SKM-1 treated with dmso at 0.1 percent for 144 hours (cell line): ENCODE data around the gene TBC1D10A.

Experiments
- DNase-seq: peaks from one replicate; lab custom pipeline; 2025; ENCODE audit not compliant: unreplicated experiment; lab: John Stamatoyannopoulos, UW

TBC1D10A gene

DNA sequence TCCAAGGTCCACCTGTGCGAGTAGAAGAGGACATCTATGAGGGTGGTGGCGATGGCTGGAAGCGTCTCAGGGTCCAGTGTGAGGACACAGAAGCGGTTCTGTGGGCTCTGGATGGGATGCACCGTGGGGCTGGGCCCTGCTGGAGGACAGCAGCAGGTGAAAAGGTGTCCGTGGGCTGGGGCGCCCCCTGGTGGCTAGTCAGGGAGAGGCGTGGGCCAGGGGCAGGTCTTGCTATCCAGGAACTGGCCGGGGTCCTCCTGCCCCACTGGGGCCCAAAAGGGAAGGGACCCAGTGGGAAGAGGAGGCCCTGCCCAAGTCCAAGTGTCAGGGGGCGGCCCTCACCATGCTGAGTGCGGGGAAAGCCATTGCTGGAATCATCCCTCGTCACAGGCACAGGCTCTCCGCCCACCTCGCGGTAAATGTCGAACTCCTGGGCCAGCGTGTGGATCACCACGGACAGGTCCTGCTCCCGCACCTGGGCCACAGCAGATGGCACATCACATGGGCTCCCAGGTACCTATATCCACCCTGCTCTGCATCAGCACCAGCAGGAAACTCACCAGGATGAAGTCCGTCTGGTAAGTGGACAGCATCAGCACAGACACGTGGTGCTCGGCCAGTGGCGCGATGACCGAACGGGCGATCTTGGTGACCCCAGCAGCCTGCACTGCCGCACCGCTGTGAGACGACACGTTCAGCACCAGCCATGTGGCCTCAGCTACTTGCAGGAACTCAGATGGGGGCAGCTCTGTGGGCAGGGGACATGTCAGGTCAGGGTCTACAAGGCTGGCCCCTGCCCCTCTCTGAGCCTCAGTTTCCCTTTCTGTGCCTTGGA, 39.7 kb downstream of the TBC1D10A start:
- peak; percentile 39 for DNase-seq

DNA sequence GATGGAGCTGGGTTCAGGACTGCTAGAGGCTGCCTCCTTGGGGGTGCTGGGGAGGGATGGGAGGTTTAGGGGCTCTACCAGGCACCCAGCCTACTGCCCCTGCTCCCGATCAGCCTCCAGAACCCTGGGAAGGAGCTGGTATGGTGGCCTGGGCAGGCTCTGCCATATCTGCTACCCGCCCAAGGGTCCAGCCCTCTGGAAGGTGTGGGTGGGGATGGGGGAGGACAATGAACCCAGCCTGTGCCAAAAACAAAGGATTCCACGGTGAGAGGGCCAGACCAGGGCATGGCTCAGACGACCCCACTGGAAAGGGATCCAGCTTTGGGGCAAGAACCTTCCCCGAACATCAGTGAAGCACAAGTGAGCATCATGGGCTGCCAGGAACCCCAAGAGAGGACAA, 40.4 kb downstream of the TBC1D10A start:
- DNase-seq = no peak

DNA sequence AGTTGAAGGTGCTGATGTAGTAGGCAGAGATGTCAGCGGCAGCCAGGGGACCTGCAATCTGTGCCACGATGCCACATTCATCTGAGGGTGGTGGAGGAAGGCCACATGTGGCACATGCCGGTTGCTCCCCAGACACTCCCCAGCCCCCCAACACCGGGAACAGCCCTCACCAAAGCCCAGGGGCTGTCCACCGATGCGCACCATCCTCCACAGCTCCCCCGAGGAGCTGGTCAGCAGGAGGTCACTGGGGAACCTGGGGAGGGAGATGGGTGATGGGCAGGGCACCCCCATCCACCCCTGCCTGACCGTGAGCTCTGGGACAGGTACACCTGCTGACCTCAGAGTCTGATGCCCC, 40.9 kb downstream of the TBC1D10A start:
- DNase-seq = no peak

DNA sequence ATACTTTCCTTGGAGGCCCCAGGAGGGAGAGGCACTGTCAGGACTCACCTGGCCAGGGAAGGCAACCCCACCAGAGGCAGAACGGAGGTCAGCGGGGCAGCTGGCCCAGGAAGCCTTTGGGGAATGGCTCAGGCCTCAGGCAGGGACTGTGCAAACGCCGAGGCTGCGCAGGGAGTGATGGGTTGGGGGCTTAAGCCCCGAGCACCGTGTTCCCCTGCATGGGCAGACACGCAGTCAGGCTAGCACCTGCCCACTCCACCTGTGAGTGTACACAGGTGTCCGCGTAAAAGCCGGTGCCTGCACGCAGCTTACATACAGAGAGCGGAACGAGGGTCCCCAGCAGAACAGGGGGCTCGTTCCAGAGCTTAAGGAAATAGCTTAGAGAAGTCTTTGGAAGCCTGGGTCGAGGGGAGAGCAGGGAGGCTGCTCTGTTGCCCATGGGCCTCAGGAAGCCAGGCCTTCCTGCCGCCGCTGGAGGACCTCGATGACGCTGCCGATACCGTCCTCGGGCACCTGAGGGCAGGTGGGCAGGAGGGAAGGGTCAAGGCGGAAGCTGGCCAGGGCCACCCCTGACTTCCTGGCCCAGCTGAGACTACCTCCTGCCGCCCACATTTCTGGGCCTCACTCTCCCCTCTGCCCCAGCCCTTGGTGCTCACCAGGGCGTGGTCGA, 41.4 kb downstream of the TBC1D10A start:
- DNase-seq = no peak

DNA sequence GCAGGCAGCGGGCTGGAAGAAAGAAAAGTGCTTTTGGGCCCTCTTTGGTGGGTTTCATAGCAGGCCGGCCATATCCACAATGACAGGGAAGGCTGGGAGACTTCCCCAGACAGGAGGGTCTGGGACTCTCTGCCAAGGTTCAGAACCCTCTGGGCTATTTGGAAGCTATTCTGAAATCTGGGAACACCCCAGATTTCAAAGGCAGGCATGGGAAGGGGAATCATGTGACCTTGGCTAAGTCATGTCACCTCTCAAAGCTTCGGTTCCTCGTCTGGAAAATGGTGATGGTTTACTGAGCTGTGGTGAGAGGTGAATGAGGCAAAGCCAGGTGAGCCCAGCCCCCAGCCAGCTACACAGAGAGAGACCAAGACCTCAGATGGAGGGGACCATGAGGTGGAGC, 42.1 kb downstream of the TBC1D10A start:
- no peak for DNase-seq

DNA sequence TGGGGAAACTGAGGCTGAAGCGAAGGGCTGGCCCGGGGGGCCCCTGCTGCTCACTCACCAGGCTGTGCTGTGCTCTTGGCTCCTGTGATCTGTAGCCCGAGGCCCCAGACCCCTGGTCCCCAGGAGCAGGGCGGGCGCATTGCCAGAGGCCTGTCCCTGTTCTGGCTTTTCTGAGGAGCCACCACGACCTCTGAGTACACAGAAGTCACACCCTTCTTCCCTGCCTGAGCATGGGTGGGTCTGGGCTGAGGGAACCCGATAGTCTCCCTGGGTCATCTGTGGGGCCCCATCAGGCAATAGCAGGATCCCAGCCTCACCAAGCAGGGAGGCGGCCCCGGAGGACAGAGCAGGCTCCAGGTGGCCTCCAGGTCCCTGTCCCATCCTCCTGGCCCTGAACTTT, 42.6 kb downstream of the TBC1D10A start:
- no peak for DNase-seq

DNA sequence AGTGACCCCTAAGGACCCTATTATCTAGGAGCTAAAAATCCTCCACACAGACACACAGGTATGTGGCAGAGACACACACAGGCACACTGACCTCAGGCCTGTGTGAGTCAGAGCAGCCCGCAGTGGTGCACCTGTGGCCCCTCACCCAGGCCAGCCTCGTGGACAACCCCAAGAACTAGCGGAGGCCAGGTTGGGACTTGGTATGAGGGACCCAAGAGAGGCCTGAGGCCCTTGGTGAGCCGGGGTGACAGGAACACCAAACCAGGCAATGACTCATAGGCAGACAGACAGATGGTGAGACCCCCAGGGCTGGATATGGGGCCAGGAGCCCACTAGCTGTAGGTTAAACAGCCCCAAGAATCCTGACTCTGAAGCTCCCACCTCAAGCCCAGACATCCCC, 43.4 kb downstream of the TBC1D10A start:
- DNase-seq = no peak

DNA sequence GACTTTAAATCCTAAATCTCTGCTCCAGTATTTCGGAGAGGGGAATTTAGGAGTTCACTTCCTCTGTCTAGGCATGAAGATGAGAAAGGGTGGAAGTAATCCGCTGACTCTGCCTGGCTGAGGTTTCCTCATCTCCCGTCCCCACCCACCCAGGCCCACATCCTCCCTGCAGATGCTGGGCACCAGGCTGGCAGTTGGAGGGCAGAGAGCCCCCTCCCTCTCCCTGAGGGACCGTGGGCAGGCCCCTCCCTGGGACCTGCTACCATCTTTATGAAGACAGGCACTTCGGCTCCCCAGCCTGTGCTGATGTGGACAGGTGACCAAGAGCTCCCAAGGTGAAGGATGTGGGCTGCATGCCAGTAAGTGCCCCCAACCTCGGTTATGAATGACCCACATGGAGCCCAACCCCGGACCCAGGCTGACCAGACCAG, 44.1 kb downstream of the TBC1D10A start:
- DNase-seq = no peak

DNA sequence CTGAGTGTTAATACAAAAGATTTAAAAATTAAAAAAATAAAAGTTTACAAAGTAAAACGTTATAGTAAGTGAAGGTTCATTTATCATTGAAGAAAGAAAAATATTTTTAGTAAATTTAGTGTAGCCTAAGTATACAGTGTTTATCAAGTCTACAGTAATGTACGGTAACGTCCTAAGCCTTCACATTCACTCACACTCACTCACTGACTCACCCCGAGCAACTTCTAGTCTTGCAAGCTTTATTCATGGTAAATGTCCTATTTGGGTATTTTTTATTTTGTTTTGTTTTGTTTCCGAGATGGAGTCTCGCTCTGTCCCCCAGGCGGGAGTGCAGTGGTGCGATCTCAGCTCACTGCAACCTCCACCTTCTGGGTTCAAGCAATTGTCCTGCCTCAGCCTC, 46.2 kb downstream of the TBC1D10A start:
- DNase-seq = no peak

DNA sequence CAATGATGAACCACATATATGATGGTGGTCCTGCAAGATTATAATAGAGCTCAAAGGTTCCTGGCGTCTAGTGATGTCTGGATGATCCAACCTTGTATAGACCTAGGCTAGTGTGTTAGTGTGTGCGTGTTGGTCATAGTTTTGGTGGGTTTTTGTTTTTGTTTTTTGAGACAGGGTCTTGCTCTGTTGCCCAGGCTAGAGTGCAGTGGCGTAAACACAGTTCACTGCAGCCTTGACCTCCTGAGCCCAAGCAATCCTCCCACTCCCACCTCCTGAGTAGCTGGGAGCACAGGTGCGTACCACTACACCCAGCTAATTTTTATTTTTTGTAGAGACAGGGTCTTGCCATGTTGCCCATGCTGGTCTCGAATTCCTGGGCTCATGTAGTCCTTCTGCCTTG, 46.8 kb downstream of the TBC1D10A start:
- DNase-seq = no peak

DNA sequence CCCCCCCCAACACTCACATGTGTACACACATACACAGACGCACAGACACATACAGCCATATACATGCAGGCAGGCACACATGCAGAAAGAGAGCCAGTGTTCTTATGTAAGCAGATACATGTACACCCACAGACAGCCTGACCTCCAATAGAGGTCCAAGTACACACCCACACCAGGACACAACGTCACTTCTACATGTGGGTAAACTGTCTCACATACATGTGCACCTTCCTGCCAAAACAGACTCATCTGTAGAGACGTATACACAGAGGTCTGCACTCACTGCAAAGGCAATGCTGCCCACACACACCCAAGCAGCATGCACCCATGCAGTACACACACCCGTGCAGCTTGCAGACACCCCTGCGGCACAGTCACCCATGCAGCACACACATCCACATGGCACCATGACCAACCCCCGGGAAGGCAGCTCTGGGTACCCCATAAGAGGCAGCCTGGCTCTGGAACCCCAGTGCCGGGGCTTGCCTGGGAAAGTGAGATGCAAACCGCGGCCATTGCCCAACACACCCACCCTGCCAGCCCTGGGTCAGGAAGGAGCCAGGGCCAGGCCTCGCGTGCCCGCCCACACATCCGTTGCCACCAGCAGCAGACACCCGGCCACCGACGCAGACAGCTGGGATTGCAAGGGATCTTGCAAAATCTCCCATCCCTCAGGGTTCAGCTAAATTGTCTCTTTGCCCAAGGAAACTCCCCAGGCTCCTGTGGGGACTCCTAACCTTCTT, 47.5 kb downstream of the TBC1D10A start:
- DNase-seq = peak; percentile 78

DNA sequence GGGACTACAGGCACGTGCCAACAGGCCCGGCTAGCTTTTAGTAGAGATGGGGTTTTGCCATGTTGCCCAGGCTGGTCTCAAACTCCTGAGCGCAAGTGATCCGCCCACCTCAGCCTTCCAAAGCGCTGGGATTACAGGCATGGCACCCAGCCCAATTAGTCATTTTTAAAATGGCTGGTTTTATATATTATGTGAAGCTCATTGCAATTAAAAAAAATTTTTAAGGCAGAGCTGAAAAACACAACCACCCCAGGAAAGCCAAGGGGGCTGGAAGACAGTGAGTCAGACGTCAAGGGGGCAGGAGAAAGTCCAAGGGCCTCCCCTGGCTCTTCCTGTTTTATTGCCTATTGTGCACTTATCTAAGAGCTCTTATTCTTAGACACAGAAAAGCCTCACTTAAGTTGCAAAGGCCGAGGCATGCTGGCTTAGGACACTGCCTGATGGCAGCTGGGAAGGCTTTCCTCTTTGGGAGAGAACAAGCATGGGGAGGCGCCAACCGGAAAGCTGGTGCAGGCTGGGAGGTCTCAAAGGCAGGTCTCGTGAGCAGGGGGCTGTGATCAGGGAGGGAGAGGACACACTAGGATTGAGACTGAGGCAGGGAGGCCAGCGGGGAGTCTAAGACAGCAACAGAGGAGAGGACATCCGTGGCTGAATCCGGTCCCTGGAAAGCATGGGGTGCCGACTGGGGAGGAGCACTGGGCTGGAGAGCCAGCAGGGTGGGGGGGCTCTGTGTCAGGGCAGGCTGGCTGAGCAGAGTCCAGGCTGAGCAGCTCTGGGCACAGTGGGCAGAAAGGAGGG, 49.0 kb downstream of the TBC1D10A start:
- no peak for DNase-seq

DNA sequence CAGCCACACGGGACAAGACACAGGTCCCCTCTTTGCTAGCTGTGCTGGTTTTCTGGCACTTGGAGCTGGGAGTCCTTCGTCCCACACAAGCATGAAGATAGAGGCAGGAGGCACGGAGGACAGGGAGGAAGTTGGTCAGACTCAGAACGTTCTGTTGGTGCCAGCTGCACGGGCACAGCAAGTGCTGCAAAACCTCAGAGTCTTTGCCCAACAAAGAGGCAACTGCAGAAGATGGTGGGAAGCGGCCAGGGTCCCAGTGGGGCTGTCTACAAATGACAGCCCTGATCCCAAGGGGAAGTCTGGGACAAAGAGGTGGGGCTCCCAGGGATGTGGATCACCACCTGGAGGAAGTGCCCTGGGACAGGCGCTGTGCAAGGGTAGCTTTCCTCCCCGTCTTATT, 50.7 kb downstream of the TBC1D10A start:
- DNase-seq = no peak

DNA sequence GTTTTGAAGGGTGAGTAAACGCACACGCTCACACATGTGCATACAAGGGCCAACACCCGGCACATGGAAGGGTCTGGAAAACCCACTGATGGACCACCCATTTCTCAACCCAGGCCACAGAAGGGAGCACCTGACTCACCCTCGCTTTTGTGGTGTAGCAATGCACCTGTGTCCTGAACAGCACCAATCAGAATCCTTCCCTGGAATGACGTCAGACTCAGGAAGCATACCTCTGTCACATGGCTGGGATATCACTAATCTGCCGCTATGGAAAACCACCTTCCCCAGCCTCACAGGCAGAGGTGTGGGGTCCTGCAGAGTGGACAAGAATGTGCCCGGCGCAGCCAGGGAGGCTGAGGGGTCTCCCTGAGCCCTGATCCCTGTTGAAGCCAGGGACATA, 51.1 kb downstream of the TBC1D10A start:
- DNase-seq = no peak

DNA sequence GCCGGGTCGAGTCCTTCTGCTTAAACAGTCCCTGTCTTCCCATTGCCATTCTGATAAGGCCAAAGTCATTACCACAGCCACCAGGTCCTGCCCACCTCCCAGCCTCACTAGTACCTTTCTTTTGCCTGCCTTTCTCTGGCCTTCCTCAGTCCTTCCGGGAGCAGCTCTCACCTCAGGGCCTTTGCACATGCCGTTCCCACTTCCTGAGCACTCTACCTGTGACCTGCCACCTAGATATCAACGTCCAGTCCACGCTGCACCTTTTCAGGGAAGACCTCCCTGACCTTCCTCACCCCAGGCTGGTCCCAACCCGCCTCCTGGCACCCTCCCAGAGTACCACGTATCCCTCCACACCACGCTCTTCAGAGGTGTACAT, 52.3 kb downstream of the TBC1D10A start:
- DNase-seq = no peak

DNA sequence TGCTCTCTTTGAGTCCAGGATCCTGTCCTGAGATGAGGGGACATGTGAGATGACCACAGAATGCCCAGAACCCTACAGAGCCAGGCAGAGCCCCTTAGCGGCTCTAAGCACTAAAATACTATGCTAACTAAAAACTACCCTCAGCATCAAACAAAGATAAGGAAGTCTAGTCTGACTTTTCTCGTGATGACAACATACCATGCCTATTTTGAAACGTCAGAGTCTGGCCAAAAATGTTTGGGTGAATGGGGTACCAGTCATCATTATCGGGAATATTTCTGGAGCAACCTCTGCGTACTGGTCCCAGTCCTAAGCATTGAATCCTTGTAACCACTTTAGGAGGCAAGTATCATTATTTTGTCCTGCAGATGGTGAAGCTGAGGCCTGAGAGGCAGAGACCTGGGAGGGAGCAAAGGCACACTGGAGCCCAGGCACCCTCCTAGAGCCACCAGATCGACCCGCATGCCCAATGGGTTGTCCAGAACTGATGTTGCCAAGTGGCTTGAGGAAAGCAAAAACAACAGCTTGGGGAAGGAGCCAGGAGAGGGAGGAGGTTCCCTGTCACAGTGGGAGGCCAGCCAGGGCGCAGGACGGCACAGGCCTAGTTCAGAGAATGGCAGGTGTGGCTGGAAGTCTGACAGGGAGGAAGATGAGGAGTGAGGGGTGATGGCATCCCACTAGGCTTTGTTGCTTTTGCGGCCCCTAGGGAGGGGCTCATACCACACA, 52.9 kb downstream of the TBC1D10A start:
- DNase-seq = no peak

DNA sequence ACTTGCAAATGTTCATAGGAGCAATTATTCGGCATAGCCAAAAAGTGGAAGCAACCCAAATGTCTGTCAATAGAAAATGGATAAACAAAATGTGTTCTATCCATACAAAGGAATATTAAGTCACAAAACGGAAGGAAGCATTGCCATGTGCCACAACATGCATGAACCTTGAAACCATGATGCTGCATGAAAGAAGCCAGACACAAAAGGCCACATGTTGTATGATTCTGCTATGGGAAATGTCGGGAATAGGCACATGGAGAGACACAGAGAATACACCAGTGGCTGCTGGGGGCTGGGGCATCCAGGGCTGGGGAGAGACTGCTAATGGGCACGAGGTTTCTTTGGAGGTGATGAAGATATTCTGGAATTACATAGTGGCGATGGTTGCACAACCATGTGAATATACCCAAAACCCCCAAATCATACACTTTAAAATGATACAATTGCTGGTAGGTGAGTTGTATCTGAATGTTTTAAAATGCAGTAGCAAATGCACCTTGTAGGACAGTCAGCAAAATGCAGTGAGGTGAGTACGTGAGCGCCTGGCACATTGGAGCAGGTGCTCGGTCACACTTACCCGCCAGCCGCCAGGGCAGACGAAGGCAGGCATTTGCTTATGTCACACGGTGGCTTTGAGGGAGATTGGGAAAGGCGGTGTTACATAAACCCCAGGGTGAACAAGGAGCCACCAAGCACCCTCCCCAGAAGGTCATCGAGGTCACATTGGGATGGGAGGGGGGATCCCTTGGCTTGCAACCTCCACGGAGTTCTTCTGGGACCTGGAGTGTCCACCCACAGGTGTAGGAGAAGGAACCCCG, 53.8 kb downstream of the TBC1D10A start:
- DNase-seq = peak; percentile 85

DNA sequence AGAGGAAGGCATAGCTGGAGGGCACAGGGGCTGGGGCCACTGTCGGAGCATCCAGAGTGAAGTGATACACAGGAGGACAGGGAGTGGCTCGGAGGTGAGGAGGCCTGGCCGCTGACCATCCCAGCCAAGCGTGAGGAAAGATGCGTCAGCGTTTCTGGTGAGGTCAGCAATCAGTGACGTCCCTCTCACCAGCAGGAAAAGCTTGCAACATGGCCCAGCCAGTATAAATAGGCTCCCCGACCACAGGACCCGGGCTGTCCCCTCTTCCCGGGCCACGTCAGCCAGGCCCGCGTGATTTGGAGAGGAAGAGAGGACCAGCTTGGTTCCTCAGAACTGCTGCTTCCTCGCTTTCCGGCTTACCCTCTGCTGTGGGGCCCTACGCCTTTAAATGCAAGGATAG, 55.9 kb downstream of the TBC1D10A start:
- DNase-seq = peak; percentile 93

DNA sequence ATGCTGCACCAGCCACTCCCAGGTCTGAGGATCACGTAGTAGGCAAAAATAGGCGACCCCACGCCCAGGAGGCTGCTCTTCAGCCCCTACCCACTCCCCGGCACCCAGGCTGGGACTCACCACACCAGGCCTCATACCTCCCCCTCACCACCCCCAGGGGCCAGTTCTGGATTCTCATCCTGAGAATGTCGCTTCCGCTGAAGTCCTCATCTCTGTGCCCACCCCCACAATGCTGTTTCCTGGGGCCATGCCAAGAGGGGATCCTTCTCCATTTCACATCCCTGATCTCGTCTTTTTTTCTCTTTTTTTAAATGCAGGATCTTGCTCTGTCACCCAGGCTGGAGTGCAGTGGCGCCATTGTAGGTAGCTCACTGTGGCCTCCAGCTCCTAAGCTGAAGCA, 58.4 kb downstream of the TBC1D10A start:
- no peak for DNase-seq
